Gastroesophageal sphincter (tissue), 3 donors: ENCODE measurements around the gene RNF212.

Experiments used
- EP300 ChIP-seq: sonication (generic); formaldehyde crosslinking; IDR thresholded peaks from one replicate; pipeline ENCODE4 v1.6.1; 2017; ENCODE audit warnings: antibody characterized with exemption, mild to moderate bottlenecking
- POLR2A ChIP-seq, 2 donors: fragments of 450-650 bp; IDR thresholded peaks; one replicate each; pipeline ENCODE4 v1.6.1; 2017; ENCODE audit warnings: antibody characterized with exemption in 2 of 2, mild to moderate bottlenecking in 2 of 2, moderate library complexity in 1 of 2
- TF ChIP-seq, protein P1 (sequence below), 4 experiments: fragments of 200-600 bp in 2 of 4; fragments of 450-650 bp in 2 of 4; sonication (generic) in 1 of 4; IDR thresholded peaks; one replicate each; pipeline ENCODE4 v1.5.1; 2017 to 2019; ENCODE audit warnings: antibody characterized with exemption in 4 of 4, mild to moderate bottlenecking in 2 of 4, moderate library complexity in 2 of 4

DNA sequence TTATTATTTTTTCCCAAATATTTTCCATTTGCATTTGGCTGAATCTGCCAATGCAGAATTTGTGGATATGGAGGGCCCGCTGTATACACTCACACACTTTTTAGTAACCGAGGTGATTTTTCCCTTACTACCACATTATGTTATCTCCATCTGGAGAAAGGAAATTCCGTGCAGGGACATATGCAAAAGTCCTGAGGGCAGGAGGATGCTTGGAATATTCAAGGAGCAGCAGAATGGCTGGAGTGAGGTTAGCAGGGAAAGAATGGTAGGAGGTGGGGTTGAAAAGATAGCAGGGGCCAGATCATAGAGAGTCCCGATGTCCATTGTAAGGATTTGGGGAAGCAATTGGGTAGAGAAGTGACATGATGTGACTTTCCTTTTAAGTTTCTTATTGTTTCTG, 11.5 kb upstream of the RNF212 start:
- TF ChIP-seq, protein P1, sequence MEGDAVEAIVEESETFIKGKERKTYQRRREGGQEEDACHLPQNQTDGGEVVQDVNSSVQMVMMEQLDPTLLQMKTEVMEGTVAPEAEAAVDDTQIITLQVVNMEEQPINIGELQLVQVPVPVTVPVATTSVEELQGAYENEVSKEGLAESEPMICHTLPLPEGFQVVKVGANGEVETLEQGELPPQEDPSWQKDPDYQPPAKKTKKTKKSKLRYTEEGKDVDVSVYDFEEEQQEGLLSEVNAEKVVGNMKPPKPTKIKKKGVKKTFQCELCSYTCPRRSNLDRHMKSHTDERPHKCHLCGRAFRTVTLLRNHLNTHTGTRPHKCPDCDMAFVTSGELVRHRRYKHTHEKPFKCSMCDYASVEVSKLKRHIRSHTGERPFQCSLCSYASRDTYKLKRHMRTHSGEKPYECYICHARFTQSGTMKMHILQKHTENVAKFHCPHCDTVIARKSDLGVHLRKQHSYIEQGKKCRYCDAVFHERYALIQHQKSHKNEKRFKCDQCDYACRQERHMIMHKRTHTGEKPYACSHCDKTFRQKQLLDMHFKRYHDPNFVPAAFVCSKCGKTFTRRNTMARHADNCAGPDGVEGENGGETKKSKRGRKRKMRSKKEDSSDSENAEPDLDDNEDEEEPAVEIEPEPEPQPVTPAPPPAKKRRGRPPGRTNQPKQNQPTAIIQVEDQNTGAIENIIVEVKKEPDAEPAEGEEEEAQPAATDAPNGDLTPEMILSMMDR (IDR thresholded peaks at IDR 0.05): no peak
- TF ChIP-seq EP300: no peak
- TF ChIP-seq POLR2A (IDR thresholded peaks at IDR 0.05): no peak
